ENCODE measurements around the gene RYR2. TPM values are rescaled to one million over a fixed set of nuclear protein-coding genes. Genes with fewer than 3 reads are reported as not detected.

Gene RYR2
- total RNA-seq, 1 donor from 2014 or later: 7.8 TPM

DNA sequence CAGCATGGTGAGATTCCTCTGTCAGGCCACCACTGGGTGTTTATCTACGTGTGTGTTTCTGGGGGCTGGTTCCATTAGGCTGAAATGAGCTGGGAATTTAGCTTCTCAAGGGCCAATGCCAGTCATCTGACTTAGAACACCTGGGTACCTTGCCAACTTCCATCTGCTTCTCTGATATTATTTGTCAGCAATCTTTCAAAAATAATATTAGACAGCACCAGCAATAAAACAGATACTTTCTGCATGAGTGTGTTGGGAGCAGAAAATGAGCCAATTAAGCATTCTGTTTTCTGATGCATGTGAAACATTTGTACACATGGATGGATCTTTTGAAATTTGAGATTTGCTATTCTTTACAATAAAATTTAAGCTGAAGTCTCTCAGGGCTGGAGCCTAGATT, 124.1 kb downstream of the RYR2 start:
- DNase-seq (no peak), ATAC-seq (no peak)
- Histone ChIP-seq H3K36me3 (no peaks in the 10 kb centered on the region), H3K27me3 (no peaks in the 10 kb centered on the region), H3K27ac (no peak overlapping the region), H3K4me1 (no peaks in the 10 kb centered on the region), H3K4me3 (no peak overlapping the region), H3K9me3 (no peaks in the 10 kb centered on the region)
- TF ChIP-seq, protein P1, sequence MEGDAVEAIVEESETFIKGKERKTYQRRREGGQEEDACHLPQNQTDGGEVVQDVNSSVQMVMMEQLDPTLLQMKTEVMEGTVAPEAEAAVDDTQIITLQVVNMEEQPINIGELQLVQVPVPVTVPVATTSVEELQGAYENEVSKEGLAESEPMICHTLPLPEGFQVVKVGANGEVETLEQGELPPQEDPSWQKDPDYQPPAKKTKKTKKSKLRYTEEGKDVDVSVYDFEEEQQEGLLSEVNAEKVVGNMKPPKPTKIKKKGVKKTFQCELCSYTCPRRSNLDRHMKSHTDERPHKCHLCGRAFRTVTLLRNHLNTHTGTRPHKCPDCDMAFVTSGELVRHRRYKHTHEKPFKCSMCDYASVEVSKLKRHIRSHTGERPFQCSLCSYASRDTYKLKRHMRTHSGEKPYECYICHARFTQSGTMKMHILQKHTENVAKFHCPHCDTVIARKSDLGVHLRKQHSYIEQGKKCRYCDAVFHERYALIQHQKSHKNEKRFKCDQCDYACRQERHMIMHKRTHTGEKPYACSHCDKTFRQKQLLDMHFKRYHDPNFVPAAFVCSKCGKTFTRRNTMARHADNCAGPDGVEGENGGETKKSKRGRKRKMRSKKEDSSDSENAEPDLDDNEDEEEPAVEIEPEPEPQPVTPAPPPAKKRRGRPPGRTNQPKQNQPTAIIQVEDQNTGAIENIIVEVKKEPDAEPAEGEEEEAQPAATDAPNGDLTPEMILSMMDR (IDR thresholded peaks at IDR 0.05): no peak
- intact Hi-C loops (cut with DNase I): no loop called here

DNA sequence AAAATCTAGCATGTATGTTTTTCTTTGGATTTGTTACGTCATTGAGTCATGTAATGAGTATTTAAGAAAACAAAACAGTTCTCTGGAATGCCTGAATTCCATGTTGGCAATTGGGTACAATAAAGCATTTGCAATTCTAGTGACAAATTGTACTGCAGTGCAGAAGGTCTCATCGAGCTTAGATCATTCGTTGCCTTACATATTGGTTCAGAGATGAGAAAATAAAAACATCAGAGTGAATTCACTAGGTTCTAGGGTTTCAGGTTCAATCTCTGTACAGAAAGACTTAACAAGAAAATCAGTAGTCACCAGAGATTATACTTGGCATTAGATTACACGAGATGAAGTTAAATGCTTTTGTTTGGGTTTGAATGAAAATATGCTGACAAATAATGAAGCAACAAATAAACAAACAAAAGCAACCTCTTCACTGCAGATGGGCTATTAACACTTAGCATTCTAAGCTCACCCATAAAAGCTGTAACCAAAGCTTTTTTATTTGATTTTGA, 124.7 kb downstream of the RYR2 start:
- TF ChIP-seq, protein P1 (IDR thresholded peaks at IDR 0.05): no peak
- no peak overlapping the region for H3K4me3 ChIP-seq
- intact Hi-C loops (cut with DNase I): no loop called here
- H3K9me3 ChIP-seq: no peaks in the 10 kb centered on the region
- ATAC-seq (no peak), DNase-seq (no peak)
- H3K27ac ChIP-seq: no peak overlapping the region
- no peaks in the 10 kb centered on the region for H3K27me3 ChIP-seq
- H3K36me3 ChIP-seq: no peaks in the 10 kb centered on the region
- no peaks in the 10 kb centered on the region for H3K4me1 ChIP-seq

DNA sequence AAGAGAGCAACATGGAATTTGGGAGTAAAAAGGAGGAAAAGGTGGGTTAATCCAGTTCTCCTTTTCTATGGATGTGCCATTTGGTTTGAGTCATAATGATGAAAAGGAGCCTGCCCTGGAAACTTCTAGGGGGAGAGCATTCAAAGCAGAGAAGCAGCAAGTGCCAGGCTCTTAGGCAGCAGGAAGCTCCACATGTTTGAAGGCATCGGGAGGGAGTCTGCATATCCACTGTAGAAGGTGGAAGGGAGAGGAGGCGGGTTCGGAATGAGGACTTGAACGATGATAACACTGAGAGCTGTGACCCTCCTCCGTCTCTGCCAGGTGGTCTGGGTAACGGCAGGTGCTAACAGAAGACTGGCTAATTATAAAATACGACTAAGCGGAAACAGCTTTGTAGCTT, 128.2 kb downstream of the RYR2 start:
- DNase-seq (no peak), ATAC-seq (no peak)
- intact Hi-C loops (cut with DNase I): no loop called here
- H3K4me1 ChIP-seq: no peaks in the 10 kb centered on the region
- TF ChIP-seq, protein P1 (IDR thresholded peaks at IDR 0.05): no peak
- H3K4me3 ChIP-seq: no peak overlapping the region
- H3K27me3 ChIP-seq: no peaks in the 10 kb centered on the region
- no peaks in the 10 kb centered on the region for H3K9me3 ChIP-seq
- no peaks in the 10 kb centered on the region for H3K36me3 ChIP-seq
- H3K27ac ChIP-seq: no peak overlapping the region

DNA sequence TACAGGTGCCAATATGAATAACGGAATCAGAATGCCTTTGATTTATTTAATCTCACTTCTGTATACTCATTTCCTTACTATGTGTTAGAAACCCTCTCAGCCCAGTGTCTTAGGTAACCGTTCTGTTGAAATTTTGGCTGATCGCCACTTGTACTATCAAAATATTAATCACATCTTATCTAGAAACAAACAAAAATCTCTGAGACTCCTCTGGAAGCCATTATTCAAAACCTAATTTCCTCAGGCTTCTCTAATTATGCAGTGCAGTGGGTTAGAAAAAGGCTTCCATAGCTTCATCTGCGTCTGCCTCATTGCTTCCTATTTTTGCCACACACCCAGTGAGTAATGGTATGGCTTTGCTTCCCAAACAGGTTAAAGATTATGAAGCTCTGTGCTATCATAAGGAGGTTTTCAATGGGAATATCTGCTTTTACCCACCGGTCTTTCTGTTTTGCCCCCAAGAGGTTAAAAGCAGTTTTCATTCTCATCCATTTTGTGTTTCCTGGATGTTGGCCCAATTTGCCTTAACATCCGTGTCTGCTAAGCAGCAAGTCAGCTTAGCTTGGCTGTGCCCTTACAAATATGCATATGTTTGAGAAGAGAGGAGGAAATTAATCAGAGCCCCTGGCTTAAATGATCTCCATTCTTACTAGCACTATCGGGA, 129.6 kb downstream of the RYR2 start:
- no peak overlapping the region for H3K4me3 ChIP-seq
- H3K36me3 ChIP-seq: no peaks in the 10 kb centered on the region
- H3K27ac ChIP-seq: no peak overlapping the region
- H3K4me1 ChIP-seq: no peaks in the 10 kb centered on the region
- intact Hi-C loops (cut with DNase I): no loop called here
- DNase-seq (no peak), ATAC-seq (no peak)
- TF ChIP-seq, protein P1 (IDR thresholded peaks at IDR 0.05): no peak
- H3K9me3 ChIP-seq: no peaks in the 10 kb centered on the region
- H3K27me3 ChIP-seq: no peaks in the 10 kb centered on the region

DNA sequence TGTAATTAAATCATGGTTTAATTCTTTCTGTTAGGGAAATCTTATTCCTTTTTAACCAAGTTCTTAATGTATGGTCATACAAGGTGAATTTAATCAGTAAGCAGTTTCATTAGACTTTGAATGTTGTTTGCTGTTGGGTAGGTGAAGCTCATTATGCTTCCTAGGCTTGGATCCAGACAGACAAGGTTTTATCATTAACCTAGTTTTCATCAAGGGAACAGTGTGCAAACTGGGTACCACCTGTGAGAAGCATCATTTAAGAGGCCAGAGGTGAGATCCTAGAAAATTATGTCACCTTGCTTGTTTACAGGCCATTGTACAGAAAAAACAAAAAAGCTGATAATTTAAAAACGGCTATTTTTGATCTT, 130.1 kb downstream of the RYR2 start:
- Histone ChIP-seq H3K36me3 (no peaks in the 10 kb centered on the region), H3K27ac (no peak overlapping the region), H3K4me3 (no peak overlapping the region), H3K27me3 (no peaks in the 10 kb centered on the region), H3K9me3 (no peaks in the 10 kb centered on the region), H3K4me1 (no peaks in the 10 kb centered on the region)
- intact Hi-C loops (cut with DNase I): no loop called here
- ATAC-seq (no peak), DNase-seq (no peak)
- TF ChIP-seq, protein P1 (IDR thresholded peaks at IDR 0.05): no peak

DNA sequence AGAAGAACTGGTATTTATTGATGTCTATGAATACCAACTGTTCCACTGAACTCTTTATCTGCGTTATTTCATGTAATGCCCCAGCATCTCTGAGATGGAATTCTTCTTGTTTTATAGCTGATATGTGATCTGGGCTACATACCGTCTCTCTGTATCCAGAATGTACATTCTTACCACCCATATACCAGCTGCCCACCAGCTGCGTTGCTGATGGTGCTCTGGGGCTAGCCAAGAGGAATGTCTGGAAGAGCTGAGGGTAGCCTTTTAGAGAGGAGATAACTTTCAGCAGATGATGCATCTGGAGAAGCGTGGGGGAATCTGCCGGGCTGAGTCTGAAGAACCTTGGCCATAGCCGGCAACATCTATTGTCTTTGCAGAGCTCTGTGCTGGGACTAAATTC, 137.5 kb downstream of the RYR2 start:
- H3K27me3 ChIP-seq: no peaks in the 10 kb centered on the region
- ATAC-seq (no peak), DNase-seq (no peak)
- intact Hi-C loops (cut with DNase I): no loop called here
- H3K4me1 ChIP-seq: peaks cover 16% of the 10 kb centered on the region
- no peaks in the 10 kb centered on the region for H3K36me3 ChIP-seq
- H3K4me3 ChIP-seq: no peak overlapping the region
- TF ChIP-seq, protein P1 (IDR thresholded peaks at IDR 0.05): no peak
- H3K9me3 ChIP-seq: no peaks in the 10 kb centered on the region
- H3K27ac ChIP-seq: no peak overlapping the region
